Inflammatory macrophage treated with lipopolysaccharide for 4 hours (primary cell): Measurements from ENCODE around the gene CCDC24.

Experiments
- DNase-seq: peaks from one replicate; pipeline ENCODE4 v3.0.0-alpha.2; 2020

The CCDC24 gene

GRCh38 chr1:43963890-43964289, 27.5 kb upstream of the CCDC24 start:
- no peak for DNase-seq

GRCh38 chr1:43965316-43965715, 26.1 kb upstream of the CCDC24 start:
- no peak for DNase-seq

- DNase-seq = no peak
These were observed 23.0 kb upstream of the CCDC24 start for GRCh38 chr1:43968348-43968948.

GRCh38 chr1:43969416-43969745, 22.0 kb upstream of the CCDC24 start:
- DNase-seq = no peak

- DNase-seq = peak; percentile 98
These were observed 21.5 kb upstream of the CCDC24 start, which contains the start of gene DPH2 for GRCh38 chr1:43969746-43970466. Gene DPH2, plus strand, starts transcription at chr1:43970010. Its CDS starts 166 bp downstream, at chr1:43970176.

GRCh38 chr1:43970502-43970901, 20.9 kb upstream of the CCDC24 start:
- no peak for DNase-seq

GRCh38 chr1:43970911-43971310, 20.5 kb upstream of the CCDC24 start:
- DNase-seq = no peak

GRCh38 chr1:43971336-43971980, 19.9 kb upstream of the CCDC24 start:
- no peak for DNase-seq

- DNase-seq = no peak
These were observed 17.4 kb upstream of the CCDC24 start for GRCh38 chr1:43973981-43974442.

GRCh38 chr1:43974443-43975248, 16.8 kb upstream of the CCDC24 start, which contains the start of gene ATP6V0B:
Gene ATP6V0B, plus strand, starts transcription at chr1:43974960. Its CDS starts 81 bp downstream, at chr1:43975041.
- peak; percentile 97 for DNase-seq

GRCh38 chr1:43975249-43975961, 16.0 kb upstream of the CCDC24 start:
- peak; percentile 88 for DNase-seq

GRCh38 chr1:43976045-43976444, 15.4 kb upstream of the CCDC24 start:
- no peak for DNase-seq

- DNase-seq = no peak
These were observed 14.5 kb upstream of the CCDC24 start for GRCh38 chr1:43976890-43977289.

- peak; percentile 29 for DNase-seq
These were observed 13.8 kb upstream of the CCDC24 start for GRCh38 chr1:43977376-43978263.

- DNase-seq = no peak
These were observed 13.2 kb upstream of the CCDC24 start for GRCh38 chr1:43978264-43978550.

GRCh38 chr1:43978551-43979260, 12.7 kb upstream of the CCDC24 start, which contains the start of gene B4GALT2:
Gene B4GALT2, plus strand, starts transcription at chr1:43979210. Its CDS starts 1,951 bp downstream, at chr1:43981161.
- DNase-seq = no peak

GRCh38 chr1:43979261-43979527, 12.2 kb upstream of the CCDC24 start:
- no peak for DNase-seq

GRCh38 chr1:43979528-43980254, 11.7 kb upstream of the CCDC24 start:
- no peak for DNase-seq

- no peak for DNase-seq
These were observed 10.9 kb upstream of the CCDC24 start for GRCh38 chr1:43980255-43981134.
